Measurements from ENCODE around the gene DLGAP1. TPM values are rescaled to one million over a fixed set of nuclear protein-coding genes. Genes with fewer than 3 reads are reported as not detected.

DLGAP1 gene
- total RNA-seq, 1 experiment from 2014 or later = 23.2 TPM

- H2BK120ac ChIP-seq (ENCODE audit: low read depth, low read length, poor library complexity, severe bottlenecking) = no peak overlapping the region
- Mint-ChIP-seq H3K36me3 (ENCODE audit: insufficient read depth in 1 of 3, low read depth in 3 of 3) (peaks cover 3 to 4% (median 3%) of the 10 kb centered on the region in 3 experiments; a peak in 5 of 7 replicates), H3K27me3 (ENCODE audit: low read depth) (no peaks in the 10 kb centered on the region), H3K4me1 (peaks cover 48 to 54% of the 10 kb centered on the region in 2 experiments), H3K9me3 (peaks cover 0 to 3% of the 10 kb centered on the region in 2 experiments; a peak in 3 of 5 replicates), H3K27ac (no peak overlapping the region), H3K4me3 (no peak overlapping the region)
- no peak overlapping the region for H2AK5ac ChIP-seq (ENCODE audit: insufficient read length, low read length)
- no peak overlapping the region for H3K27ac ChIP-seq (ENCODE audit: insufficient read length, low read depth, low read length)
- no peak for TF ChIP-seq CTCF (conservative IDR thresholded peaks at IDR 0.05)
- WGBS (ENCODE audit: extremely low coverage, insufficient read length, low lambda C conversion rate) = no CpG with 5 or more reads among the region's 1 CpG
- no peak overlapping the region for H2BK12ac ChIP-seq (ENCODE audit: insufficient read length, low read depth, low read length)
- H3K14ac ChIP-seq (ENCODE audit: insufficient read depth, low read length) = no peak overlapping the region
- peaks cover 10% of the 10 kb centered on the region for H3K4me1 ChIP-seq (ENCODE audit: insufficient read depth, low read length)
- no peak overlapping the region for H2BK15ac ChIP-seq (ENCODE audit: low read depth, low read length)
- H3K23ac ChIP-seq (ENCODE audit: insufficient read length, low read depth, low read length) = no peak overlapping the region
- DNase-seq = no peak
- no peaks in the 10 kb centered on the region for H3K9me3 ChIP-seq (ENCODE audit: control insufficient read depth, low read depth, low read length)
- no peak overlapping the region for H3K4me2 ChIP-seq (ENCODE audit: insufficient read depth, insufficient read length, low read length)
- H3T11ph ChIP-seq (ENCODE audit: low read length) = no peak overlapping the region
- H4K91ac ChIP-seq (ENCODE audit: insufficient read length, low read depth, low read length) = no peak overlapping the region
- no peaks in the 10 kb centered on the region for H3K27me3 ChIP-seq (ENCODE audit: insufficient read depth, low read length)
- no peak overlapping the region for H3K9ac ChIP-seq (ENCODE audit: extremely low read depth, insufficient read length, low read length)
- H2BK5ac ChIP-seq (ENCODE audit: insufficient read length, low read length) = no peak overlapping the region
- H3K79me1 ChIP-seq (ENCODE audit: insufficient read depth, low read depth, low read length, poor library complexity, severe bottlenecking) = no peaks in the 10 kb centered on the region
- H3K18ac ChIP-seq (ENCODE audit: insufficient read length, low read depth, low read length) = no peak overlapping the region
- no peak overlapping the region for H4K8ac ChIP-seq (replicated peaks; ENCODE audit: insufficient read length, low read depth, low read length)
- no peaks in the 10 kb centered on the region for H4K20me1 ChIP-seq (ENCODE audit: control insufficient read depth, insufficient read depth, insufficient read length)
- H3K79me2 ChIP-seq (ENCODE audit: insufficient read depth, low read length) = peaks cover 2% of the 10 kb centered on the region; the same call in 1 of the 2 replicates
- H4K5ac ChIP-seq (ENCODE audit: insufficient read length, low read depth, low read length) = no peak overlapping the region
- H3K4ac ChIP-seq (ENCODE audit: low read depth, low read length) = no peak overlapping the region
- no peak overlapping the region for H2BK20ac ChIP-seq (ENCODE audit: low read depth, low read length, poor library complexity, severe bottlenecking)
- H3K56ac ChIP-seq (ENCODE audit: insufficient read length, low read depth, low read length) = no peak overlapping the region
- H2AFZ ChIP-seq (ENCODE audit: low read length) = no peak overlapping the region
- no peaks in the 10 kb centered on the region for H3K23me2 ChIP-seq (ENCODE audit: insufficient read length, low read depth, low read length, poor library complexity, severe bottlenecking)
Measured at GRCh38 chr18:4311136-4311535, 144.0 kb downstream of the DLGAP1 start.
